Keratinocyte (primary cell): ENCODE results near the gene PRR13.

ENCODE experiments used
- CTCF ChIP-seq, 3 experiments: IDR thresholded peaks in 1 of 3; conservative IDR thresholded peaks in 1 of 3; optimal IDR thresholded peaks in 1 of 3; 2 replicates in 2 of 3; 3 replicates in 1 of 3; pipeline versions ENCODE3 to v1.5.1; 2011; ENCODE audit warnings: low read length in 3 of 3, mild to moderate bottlenecking in 3 of 3, moderate library complexity in 2 of 3, control low read depth in 1 of 3, inconsistent platforms in 1 of 3; ENCODE audit not compliant: insufficient read depth in 2 of 3; ENCODE audit errors: extremely low read depth in 1 of 3
- EZH2 ChIP-seq: IDR thresholded peaks from one replicate; pipeline ENCODE4 v1.6.1; 2012; ENCODE audit warnings: inconsistent platforms, mild to moderate bottlenecking, low read length, moderate library complexity

- no peak for TF ChIP-seq EZH2
- no peak for TF ChIP-seq CTCF (optimal IDR thresholded peaks at IDR 0.05 in 1 of 3, IDR thresholded peaks at IDR 0.05 in 1 of 3, conservative IDR thresholded peaks at IDR 0.05 in 1 of 3; ENCODE audit: extremely low read depth in 1 of 3, insufficient read depth in 2 of 3, low read length in 3 of 3)
Measured at GRCh38 chr12:53459097-53459496, 17.6 kb downstream of the PRR13 start.
